ENCODE results near the gene OS9.
"Not testable (repeated sequence)": the region's sequence is repeated elsewhere in the genome, so short reads cannot be mapped to it uniquely, and the experiment has no call there.

The OS9 gene

GRCh38 chr12:57694459-57695019 lies 607 bp downstream of the OS9 start:
- no peak for DNase-seq

DNA sequence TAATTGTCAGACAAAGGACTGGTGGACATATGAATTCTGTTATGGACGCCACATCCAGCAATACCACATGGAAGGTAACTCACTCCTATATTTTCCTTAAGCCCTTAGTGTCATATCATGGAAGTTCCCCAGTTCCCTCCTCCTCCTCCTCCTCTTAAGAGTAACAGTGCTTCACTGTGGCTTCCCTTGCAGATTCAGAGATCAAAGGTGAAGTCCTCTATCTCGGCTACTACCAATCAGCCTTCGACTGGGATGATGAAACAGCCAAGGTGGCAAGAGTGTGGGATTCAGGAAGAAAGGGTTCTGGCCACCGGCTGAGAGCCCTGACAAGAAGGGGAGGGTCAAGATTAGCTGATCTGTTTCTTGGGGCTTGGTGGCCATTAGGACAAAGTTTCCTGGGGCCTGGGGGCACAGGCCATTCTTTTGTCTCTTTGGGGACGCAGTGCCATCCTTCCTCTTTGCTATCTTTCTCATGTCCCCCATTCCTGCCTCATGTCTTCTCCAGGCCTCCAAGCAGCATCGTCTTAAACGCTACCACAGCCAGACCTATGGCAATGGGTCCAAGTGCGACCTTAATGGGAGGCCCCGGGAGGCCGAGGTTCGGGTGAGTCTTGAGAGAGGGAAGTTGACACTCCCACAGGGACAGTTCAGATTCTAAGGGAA lies 2.0 kb downstream of the OS9 start:
- no peak for DNase-seq

DNA sequence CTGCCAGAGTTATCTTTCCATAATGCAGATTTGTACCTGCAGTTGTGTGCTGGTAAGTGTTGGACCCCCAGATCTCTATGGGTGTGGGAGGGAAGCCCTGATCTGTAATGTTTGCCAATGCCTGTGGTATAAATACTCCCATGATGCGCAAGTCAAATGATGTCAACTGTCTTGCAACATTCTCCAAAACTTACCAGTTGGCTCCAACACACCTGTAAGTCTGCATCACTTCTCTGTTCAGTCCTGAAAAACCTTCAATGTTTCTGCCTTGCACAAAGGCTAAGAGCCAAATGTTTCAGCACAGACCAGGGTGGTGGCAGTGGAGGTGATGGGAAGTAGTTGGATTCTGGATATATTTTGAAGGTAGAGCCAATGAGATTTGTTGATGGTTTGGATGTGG lies 3.1 kb downstream of the OS9 start:
- DNase-seq = no peak

GRCh38 chr12:57698414-57698813 lies 4.5 kb downstream of the OS9 start:
- no peak for DNase-seq

- no peak for DNase-seq
These were observed 6.4 kb downstream of the OS9 start for GRCh38 chr12:57700317-57700716.

DNA sequence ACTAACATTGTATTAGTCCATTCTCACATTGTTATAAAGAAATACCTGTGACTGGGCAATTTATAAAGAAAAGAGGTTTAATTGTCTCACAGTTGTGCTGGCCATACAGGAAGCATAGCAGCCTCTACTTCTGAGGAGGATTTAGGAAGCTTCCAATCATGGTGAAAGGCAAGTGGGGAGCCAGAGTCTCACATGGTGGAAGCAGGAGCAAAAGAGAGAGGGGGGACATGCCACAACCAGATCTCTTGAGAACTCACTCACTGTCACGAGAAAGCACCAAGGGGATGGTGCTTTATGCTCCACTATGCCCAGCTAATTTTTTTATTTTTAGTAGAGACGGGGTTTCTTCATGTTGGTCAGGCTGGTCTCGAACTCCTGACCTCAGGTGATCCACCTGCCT lies 13.3 kb downstream of the OS9 start:
- no peak for DNase-seq

DNA sequence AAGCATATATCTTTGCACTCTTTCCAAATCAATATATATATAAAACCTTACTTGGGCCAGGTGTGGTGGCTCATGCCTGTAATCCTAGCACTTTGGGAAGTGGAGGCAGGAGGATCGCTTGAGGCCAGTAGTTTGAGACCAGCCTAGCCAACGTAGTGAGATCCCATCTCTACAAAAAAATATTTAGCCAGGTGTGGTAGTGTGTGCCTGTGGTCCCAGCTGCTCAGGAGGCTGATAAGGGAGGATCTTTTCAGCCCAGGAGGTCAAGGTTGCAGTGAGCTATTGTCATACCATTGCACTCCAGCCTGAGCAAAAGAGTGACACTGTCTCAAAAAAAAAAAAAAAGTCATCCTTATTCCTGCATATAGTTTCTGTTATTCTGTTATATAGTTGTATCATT lies 14.4 kb downstream of the OS9 start:
- no peak for DNase-seq

GRCh38 chr12:57712701-57713100 lies 18.8 kb downstream of the OS9 start:
- no peak for DNase-seq

DNA sequence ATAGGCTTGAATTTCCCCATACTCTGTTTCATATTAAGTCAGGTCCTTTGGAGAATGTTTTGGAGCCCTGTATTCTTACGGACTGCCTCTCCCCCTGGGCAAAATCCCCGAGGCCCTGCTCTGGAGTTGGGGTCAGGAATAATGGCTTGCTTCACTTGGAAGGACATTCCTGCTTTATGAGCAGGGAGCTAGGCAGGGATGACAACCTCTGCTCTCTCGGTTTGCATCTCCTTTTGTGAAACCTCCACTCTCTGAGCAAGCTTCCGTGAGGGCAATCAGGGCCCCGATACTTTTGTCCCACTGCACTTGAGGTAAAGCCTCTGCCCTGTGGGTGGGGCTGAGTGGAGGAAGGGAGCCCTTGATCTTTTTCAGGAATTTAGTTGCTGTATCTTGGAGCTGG lies 19.3 kb downstream of the OS9 start:
- DNase-seq = no peak

DNA sequence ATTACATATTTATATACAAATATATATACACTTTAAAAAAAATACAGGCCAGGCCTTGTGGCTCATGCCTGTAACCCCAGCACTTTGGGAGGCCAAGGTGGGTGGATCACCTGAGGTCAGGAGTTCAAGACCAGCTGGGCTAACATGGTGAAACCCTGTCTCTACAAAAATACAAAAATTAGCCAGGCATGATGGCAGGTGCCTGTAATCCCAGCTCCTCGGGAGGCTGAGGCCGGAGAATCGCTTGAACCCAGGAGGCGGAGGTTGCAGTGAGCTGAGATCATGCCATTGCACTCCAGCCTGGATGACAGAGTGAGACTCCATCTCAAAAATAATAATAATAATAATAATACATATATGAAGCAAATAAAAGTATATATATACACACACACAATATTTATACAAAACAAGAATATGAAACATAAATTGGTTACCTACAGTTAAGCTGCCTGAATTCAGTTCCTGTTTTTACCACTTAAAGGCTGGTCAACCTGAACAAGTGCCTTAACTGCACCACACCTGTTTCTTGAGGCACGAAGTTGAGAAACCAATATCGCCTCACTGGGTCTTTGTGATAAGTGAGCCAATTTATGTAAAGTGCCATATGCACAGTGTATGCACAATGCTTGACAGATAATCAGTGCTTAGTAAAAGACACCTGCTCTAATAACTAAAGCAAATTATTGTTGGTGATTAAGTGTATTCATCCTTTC lies 21.3 kb downstream of the OS9 start:
- DNase-seq = not testable (repeated sequence)

DNA sequence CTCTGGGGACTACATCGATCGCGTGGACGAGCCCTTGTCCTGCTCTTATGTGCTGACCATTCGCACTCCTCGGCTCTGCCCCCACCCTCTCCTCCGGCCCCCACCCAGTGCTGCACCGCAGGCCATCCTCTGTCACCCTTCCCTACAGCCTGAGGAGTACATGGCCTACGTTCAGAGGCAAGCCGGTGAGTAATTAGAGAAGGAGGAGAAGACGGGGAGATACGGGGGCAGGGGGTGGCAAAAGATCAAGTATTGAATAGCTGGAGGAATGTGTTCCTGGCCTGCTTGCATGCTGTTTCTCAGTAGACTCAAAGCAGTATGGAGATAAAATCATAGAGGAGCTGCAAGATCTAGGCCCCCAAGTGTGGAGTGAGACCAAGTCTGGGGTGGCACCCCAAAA lies 21.9 kb downstream of the OS9 start:
- DNase-seq = no peak

GRCh38 chr12:57716305-57716704 lies 22.4 kb downstream of the OS9 start:
- no peak for DNase-seq

DNA sequence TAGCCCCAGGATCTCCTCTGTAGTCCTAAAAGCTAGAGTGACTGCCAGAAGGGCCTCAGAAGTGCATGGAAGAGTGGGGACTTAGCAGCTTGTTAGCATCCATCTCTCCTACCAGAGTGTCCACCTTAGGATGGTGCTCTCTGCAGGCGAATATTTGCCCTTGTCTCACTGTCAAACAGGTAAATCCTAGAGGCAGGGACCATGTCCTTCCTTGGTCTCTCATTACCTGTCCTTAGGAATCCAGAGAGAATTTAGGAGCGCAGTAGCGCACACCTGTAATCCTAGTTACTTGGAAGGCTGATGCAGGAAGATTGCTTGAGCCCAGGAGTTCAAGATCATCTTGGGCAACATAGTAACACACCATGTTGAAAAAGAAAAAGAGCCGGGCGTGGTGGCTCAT lies 23.2 kb downstream of the OS9 start:
- DNase-seq = no peak

- DNase-seq = no peak
These were observed 24.1 kb downstream of the OS9 start for GRCh38 chr12:57717846-57718640.

DNA sequence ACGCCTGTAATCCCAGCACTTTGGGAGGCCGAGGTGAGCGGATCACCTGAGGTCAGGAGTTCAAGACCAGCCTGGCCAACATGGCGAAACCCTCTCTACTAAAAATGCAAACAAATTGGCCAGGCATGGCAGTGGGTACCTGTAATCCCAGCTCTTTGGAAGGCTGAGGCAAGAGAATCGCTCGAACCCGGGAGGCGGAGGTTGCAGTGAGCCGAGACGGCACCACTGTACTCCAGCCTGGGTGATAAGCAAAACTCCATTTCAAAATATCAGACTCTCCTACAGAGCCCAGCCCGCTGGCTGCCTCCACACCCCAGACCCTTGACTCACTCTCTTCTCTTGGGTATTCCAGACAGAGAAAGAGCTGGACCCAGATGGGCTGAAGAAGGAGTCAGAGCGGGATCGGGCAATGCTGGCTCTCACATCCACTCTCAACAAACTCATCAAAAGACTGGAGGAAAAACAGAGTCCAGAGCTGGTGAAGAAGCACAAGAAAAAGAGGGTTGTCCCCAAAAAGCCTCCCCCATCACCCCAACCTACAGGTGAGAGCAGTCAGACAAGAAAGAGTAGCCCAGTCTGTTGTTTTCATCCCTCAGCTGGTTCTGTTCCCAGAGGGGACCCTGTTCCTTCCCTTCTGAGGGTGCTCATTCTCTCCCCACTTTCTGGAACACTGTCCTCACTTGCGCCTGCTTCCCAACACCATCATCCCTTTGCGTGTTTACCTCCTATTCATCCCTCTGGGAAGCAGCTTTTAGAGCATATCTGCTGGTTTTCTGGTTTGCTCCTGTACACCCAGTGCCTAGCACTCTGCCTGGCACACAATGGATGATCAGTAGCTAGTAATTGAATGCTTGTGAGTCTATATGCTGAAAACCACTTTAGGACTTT lies 25.0 kb downstream of the OS9 start:
- no peak for DNase-seq

DNA sequence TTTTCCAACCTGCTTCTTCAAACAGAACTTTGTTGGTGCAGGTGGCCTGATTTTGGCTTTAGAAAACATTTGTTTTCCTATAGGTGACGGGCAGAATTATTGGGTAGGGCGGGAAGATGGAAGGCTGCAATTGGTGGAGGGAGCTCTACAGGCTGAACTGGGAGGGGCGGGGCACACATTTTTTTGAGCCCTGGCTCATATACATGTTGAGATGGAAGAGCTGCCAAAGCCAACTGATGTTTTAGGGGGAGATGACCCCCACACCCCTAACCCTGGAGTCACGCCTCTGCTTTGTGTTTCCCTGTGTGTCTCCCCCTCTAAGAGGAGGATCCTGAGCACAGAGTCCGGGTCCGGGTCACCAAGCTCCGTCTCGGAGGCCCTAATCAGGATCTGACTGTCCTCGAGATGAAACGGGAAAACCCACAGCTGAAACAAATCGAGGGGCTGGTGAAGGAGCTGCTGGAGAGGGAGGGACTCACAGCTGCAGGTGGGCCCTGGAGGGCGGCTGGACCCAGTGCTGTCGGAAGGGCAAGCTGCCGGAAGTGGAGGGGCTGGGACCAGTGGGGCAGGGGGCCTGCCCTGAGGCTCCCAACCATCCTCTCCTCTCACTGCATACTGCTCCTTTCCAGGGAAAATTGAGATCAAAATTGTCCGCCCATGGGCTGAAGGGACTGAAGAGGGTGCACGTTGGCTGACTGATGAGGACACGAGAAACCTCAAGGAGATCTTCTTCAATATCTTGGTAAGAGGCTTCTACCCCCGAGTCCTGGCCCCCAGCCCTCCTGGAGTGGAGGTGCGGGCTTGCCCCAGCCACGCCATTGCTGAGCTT lies 26.1 kb downstream of the OS9 start:
- no peak for DNase-seq

DNA sequence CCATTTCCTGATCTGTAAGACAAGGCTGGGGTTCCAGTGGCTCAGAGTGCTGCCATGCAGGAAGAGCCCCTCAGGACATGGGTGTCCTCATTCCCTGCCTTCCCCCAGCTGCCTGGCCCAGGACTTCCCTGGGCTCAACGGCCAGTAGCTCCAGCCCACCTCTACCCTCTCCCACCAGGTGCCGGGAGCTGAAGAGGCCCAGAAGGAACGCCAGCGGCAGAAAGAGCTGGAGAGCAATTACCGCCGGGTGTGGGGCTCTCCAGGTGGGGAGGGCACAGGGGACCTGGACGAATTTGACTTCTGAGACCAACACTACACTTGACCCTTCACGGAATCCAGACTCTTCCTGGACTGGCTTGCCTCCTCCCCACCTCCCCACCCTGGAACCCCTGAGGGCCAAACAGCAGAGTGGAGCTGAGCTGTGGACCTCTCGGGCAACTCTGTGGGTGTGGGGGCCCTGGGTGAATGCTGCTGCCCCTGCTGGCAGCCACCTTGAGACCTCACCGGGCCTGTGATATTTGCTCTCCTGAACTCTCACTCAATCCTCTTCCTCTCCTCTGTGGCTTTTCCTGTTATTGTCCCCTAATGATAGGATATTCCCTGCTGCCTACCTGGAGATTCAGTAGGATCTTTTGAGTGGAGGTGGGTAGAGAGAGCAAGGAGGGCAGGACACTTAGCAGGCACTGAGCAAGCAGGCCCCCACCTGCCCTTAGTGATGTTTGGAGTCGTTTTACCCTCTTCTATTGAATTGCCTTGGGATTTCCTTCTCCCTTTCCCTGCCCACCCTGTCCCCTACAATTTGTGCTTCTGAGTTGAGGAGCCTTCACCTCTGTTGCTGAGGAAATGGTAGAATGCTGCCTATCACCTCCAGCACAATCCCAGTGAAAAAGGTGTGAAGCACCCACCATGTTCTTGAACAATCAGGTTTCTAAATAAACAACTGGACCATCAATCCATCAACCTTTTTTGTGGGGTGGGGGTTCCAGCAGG lies 27.0 kb downstream of the OS9 start:
- no peak for DNase-seq

- DNase-seq = not testable (repeated sequence)
These were observed 28.1 kb downstream of the OS9 start for GRCh38 chr12:57721846-57722608.
